HG03342 (cell line): ENCODE measurements around the gene NPIPB8.
"Not testable (repeated sequence)": the region's sequence is repeated elsewhere in the genome, so short reads cannot be mapped to it uniquely, and the experiment has no call there.

Source experiments
- ATAC-seq: cut with Tn5 transposase; IDR thresholded peaks from one replicate; pipeline ENCODE4 v1.9.1; 2021; ENCODE audit warnings: mild to moderate bottlenecking, moderate library complexity; ENCODE audit not compliant: unreplicated experiment

The NPIPB8 gene

DNA sequence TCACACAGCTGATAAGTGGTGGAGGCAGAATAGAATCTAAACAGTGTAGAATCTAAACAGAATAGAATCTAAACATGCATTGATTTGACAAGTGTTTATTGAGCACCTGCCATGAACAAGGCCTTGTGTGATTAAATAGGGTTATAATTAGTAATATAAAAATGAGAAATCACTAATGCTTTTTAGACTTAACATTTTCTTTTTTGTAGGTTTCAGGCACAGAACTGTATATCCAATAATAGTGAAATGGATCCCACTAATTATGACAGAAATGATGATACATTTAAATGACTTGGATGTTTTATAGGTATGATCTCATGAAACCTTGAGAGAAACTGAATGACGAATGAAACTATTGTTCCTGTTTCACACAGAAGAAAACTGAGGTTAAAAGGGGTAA lies at the start of gene NPIPB8:
Gene NPIPB8 (plus strand): TSS at position 301 of the 400 bp plus-strand sequence. CDS start 296 bp downstream, outside the sequence.
- ATAC-seq = not testable (repeated sequence)

DNA sequence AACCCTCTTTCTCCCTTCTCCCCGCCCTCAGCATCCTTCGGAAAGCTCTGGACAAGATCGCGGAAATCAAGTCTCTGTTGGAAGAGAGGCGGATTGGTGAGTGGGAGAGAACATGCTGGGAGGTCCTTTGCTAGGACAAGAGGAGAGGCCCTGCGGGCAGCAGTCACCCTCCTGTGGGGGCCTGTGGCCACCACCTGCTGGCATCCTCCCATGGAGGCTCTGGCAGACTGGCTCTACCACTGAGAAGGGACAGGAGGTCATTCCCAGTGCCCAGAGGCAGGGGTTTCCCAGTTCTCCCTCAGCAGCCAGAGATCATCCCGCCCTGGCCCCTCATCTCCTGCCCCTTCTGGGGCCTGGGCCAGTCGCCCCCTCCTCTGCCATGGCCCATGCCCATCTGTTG lies 48.8 kb upstream of the NPIPB8 start:
- no peak for ATAC-seq

DNA sequence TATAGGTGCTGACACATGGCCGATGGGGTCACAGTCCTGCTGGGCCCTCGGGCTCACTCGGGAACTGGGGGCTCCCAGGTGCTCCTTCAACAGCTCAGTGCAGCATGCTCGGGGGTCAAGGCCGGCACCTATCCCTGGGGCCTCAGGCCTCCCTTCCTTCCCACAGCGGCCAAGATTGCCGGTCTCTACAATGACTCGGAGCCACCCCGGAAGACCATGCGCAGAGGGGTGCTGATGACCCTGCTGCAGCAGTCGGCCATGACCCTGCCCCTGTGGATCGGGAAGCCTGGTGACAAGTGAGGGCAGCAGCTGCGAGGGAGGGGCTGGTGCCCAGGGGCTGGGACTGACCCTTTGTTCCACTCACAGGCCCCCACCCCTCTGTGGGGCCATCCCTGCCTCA lies 47.9 kb upstream of the NPIPB8 start:
- ATAC-seq = no peak

DNA sequence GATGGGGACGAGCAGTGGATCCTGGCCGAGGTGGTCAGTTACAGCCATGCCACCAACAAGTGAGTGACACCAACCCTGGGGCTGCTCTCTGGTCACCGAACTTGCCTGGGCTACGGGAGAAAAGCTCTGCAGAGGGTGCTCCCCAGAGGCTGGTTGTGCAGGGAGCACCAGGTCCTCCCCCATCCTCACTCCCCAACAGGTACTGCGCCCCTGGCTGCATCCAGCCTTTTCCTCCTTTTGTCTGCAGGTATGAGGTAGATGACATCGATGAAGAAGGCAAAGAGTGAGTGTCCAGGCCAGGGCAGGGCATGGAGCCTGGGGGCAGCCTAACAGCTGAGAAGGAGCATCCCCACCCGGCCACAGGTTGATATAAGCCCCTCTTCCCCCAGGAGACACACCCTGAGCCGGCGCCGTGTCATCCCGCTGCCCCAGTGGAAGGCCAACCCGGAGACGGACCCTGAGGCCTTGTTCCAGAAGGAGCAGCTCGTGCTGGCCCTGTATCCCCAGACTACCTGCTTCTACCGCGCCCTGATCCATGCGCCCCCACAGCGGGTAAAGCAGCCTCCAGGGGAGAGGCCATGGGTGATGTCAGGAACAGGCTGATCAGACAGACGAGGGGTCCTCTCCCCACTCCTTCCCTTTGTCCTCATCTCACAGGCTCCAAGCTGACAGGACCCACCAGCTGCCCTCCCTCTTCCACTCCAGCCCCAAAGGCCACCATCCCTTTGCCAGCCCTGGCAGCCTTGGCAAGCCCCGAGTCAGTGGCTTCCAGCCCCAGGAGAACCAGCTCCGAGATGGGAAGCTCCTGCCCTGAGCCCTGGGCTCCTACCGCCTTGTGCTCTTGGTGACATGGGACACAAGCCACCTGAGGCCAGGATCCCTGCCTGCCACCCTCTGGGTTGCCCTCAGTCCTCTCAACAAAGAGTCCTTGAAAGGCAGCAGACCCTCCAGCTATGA lies 47.2 kb upstream of the NPIPB8 start:
- no peak for ATAC-seq

DNA sequence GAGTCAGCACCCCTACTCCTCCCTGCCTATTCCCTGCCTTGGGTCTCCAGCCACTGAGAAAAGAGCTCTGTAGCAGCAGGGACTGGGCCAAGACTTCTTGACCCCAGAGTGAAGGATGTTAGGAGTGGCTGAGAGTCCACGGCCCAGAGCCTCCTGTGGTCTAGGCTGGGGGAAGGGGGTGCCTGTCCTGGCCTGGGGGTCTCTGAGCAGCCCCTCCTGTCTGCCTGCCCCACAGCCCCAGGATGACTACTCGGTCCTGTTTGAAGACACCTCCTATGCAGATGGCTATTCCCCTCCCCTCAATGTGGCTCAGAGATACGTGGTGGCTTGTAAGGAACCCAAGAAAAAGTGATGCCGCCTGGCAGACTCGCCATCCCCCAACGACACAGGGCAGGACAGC lies 46.5 kb upstream of the NPIPB8 start:
- ATAC-seq = no peak

DNA sequence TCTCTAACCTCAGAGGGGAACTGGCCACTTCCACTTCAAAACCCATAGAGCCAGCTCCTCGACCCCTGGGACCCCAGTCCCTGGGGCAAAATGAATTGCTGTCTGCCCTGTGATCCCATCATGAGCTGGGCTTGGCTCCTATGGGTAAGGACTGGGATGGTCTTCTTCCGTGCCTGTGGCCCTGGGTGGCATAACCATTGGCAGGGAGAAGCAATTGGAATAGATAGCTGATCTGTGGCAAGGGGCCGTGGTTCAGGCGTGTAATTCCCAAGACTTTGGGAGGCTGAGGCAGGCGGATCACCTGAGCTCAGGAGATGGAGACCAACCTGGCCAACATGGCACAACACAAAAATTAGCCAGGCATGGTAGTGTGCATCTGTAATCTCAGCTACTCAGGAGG lies 45.4 kb upstream of the NPIPB8 start:
- ATAC-seq = no peak

DNA sequence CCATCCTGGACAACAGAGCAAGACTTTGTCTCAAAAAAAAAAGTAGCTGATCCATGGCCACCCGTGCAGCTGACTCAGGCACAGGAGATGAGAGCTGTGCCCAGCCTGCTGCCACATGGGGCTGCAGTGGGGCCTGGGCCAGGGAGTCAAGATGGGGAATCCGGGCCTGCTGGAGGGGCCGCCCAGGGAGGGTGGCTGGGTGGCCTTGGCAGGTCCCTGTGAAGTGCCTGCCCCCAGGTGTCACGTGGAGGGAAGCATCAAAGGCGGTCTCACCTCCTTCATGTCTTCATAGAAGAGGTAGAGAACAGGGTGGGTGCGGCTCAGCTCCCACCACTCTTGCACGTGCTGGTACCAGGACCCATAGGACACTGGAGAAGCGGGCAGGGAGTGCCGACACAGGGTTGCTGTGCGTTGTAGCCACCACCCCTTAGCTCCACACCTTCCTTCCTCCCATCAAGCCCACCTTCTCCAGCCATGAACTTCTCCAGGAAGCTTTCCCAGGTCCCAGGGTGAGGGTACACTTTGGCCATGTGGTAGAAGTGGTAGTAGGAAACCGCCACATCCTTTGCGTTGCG lies 44.8 kb upstream of the NPIPB8 start:
- ATAC-seq = no peak

DNA sequence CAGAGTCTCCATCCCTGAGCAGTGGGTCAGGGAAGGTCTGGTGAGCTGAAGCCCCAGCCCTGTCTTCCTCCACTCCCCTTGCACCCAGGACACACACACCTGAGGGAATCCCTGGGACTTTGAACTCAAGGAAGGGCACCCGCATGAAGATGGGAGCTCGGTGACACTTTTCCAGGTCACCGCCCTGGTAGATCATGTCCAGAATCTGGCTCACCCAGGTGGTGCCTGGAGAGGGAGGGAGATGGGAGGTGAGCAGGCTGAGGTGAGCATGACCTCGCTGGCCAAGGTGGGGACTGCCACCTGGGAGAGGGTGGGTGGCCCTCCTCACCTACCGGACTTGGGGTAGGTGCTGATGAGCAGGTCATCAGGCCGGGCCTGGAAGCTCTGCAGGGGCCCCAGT lies 42.4 kb upstream of the NPIPB8 start:
- not testable (repeated sequence) for ATAC-seq

DNA sequence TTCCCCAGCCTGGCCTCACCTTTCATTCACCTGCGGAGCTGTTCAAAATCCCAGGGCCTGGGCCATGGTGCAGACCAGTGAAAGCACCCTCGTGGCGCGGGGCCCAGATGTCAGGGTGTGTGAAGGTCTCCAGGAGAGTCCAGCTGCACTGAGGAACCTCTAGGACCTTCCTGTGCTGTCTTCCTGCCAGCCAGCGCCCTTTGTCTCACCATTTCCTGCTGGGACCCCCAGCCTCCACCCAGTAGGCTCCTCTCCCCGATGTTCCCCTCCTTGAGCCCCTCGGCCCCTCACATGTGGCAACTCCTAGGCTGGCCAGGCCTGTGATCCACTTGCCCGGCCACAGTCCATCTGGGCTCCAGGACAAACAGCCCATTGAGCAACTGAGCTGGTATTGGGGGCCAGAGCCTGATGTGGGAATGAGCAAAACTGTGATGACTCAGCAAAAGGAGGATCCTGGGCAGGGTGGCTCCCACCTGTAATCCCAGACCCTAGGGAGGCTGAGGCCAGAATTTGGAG lies 41.7 kb upstream of the NPIPB8 start:
- no peak for ATAC-seq

DNA sequence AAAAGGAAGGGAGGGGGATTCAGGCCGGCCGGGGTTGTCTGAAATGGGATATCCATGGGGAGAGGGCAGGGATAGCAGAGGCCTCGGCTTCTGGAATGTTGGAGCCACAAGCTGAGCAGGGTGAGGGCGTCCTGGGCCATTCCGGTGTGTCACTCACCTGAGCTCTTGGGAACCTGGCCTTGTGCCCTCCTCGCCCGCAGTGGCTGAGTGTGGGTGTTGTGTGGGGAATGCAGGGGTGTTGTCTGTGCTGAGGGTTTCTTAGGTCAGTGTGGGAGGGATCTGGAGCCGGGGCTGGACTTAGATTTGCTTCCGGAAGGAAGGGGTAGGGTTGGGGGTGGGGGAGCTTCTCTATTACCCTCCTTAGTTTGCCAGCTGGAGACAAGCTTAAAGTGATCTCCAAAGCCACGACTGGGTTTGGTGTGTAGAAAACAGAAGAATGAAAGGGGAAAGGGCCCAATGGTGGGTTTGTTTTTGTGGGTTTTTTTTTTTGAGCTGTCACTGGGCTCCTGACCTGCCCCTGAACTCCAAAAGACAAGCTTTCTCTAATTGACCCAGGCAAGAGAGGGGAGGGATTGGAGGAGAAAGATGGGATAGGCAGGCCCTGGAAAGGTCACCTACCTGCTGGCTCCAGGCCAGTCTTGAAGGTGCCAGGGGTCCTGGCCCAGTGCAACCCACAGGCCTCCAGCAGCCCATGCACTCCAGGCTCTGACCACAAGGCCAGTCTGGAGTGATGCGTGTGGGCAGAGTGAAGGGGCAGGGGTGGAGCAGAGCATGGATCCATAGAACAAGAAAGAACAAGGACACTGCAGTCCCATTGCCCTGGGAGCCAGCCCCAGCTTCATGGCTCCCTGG lies 40.8 kb upstream of the NPIPB8 start, which contains the start of gene SULT1A2:
Gene SULT1A2 (minus strand): TSS at position 211 of the 852 bp plus-strand sequence. CDS start 1,120 bp downstream, outside the sequence.
- ATAC-seq = no peak

DNA sequence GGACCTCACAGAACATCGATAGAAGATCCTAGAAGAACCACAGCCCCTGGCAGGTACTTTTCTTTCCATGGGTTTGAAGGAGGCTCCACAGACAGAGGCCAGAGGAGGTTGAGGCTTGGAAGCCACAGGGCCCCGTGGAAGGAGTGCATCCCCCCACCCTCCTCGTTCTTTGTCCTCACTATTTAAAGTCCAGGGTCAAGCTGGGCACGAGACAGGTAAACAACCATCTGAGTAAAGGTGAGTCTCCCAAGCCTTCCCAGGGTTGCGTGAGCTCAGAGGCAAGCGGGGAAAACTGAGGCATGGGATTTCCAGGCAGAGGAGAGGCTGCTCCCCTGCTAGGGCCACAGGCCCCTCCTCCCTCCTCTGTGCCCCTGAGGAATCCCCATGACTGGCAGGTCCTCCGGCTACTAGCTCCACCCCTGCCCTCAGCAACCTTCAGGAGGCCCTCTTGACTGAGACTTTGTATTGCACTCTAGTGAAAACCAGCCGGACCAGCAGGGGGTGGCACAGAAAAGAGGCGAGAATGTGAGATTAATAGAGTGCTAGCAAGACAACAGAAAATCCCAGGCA lies 40.1 kb upstream of the NPIPB8 start:
- ATAC-seq = no peak

DNA sequence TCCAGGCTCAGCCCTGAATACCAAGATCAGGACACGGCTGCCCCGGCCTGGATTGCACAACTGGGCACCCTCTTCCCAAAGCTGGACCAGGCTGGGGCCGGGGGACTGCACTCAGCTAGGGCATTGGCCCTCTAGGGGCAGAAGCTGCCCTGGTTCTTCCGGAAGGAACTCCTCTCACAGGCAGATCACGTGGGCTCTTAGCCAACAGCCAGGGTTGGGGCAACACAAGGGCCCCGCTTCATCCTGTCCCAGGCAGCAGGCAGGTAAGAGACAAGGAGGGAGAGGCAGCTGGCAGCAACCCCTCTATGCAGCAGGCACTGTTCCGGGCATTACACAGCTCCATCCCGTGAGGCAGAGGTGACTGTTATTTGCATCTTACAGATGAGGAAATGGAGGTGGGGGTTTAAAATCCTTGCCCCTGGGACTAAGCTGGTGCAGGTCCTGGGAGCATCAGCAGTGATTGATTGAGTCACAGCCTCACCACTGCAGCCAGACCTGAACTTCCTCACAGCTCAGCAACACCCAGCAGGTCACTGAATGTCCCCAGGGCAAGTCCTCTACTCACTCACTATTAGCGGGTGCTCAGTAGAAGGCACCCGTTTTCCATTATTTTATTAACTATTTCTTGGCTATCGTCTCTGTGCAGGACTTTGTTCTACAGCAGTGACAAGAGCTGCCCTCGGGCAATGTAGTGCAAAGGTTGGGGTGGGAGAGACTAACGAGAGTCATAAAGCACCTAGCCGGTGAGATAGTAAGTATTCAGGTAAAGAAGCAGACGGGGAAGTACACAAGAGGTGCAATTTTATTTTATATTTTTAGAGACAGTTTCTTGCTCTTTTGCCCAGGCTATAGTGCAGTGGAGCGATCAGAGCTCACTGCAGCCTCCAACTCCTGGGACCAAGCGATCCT lies 38.2 kb upstream of the NPIPB8 start:
- ATAC-seq = not testable (repeated sequence)

DNA sequence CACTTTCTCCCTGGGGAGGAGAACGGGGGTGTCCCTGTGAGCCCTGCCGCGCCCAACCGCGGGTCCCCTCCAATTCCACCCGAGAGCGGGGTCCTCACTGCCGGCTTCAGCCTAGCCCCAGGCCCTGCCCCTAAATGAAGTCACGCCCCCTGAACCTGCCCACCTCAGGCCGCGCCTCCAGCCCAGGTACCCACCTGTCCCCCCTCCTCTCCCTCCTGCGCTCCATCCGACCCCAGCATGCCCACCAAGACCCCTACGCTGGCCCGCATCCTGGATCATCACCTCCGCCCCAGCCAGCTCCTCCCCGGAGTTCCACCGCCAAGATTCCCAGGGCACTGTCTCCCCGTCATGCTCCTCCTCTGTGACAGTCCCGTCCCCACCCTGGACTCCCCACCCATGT lies 36.9 kb upstream of the NPIPB8 start:
- ATAC-seq = not testable (repeated sequence)

DNA sequence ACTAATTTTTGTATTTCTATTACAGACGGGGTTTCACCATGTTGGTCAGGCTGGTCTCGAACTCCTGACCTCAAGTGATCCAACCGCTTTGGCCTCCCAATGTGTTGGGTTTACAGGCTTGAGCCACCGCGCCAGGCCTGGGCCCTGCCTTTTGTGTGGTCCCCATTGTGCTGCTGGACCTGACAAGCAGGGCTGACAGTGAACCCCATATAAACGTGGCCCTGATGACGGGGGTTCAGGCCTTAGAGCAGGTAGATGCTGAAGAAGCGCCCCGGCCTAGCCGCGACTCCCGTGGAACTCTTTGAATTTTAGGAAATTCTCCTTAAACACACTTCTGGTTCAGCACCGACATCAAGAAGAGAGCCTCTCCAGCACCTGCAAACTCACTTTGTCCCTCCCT lies 36.3 kb upstream of the NPIPB8 start:
- not testable (repeated sequence) for ATAC-seq

DNA sequence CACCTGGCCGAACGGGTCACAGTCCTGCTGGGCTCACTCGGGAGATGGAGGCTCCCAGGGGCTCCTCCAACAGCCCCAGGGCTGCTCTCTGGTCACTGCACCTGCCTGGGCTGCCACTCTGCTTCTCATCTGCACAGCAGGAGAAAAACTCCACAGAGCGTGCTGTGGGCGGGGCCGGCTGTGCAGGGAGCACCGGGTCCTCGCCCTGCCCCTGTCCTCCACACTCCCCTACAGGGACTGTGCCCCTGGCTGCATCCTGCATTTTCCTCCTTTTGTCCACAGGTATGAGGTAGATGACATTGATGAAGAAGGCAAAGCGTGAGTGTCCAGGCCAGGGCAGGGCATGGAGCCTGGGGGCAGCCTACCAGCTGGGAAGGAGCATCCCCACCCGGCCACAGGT lies 35.8 kb upstream of the NPIPB8 start:
- not testable (repeated sequence) for ATAC-seq

DNA sequence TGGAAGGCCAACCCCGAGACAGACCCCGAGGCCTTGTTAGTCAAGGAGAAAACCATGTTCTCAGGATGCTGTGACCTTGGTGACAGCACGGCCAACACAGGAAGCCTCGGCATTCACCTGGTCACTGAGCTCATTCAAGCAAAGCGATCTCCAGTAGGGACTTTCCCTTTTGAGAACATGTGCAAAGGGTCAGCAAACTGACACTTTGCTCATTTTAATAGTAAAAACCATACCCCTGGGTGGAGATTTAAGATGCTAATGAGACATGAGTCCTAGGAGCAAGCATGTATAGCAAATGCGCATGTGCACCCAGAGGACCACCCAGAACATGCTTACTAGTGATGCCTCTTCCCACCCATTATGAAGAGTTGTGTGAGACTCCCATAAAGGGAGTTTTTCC lies 35.3 kb upstream of the NPIPB8 start:
- no peak for ATAC-seq

DNA sequence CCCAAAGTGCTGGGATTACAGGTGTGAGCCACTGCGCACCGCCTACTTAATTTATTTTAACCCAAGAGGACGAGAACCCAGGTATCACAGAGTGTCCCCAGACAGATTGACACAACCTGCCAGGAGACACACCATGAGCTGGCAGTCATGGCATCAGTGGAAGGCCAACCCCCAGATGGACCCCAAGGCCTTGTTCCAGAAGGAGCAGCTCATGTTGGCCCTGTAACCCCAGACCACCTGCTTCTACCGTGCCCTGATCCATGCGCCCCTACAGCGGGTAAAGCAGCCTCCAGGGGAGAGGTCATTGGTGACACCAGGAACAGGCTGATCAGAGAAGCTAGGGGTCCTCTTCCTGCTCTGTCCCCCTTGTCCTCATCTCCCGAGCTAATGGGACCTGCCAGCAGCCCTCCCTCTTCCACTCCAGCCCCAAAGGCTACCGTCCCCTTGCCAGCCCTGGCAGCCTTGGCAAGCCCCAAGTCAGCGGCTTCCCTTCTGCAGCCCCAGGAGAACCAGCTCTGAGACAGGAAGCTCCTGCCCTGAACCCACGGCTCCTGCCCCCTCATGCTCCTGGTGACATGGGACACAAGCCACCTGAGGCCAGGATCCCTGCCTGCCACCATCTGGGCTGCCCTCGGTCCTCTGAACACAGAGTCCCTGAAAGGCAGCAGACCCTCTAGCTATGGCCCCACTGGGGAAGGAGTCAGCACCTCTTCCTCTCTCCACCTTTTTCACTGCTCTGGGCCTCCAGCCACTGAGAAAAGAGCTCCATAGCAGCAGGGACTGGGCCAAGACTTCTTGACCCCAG lies 34.3 kb upstream of the NPIPB8 start:
- ATAC-seq = no peak

DNA sequence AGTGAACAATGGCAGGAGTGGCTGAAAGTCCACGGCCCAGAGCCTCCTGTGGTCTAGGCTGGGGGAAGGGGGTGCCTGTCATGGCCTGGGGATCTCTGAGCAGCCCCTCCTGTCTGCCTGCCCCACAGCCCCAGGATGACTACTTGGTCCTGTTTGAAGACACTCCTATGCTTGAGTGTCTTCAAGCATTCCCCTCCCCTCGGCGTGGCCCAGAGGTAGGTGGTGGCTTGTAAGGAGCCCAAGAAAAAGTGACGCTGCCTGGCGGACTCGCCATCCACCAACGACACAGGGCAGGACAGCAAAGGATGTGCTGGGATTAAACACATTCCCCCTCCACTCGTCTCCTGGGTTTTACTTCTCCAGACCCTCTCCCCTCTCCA lies 33.7 kb upstream of the NPIPB8 start:
- no peak for ATAC-seq
